ENCODE results near the gene CREB3L2. TPM values are rescaled to one million over a fixed set of nuclear protein-coding genes. Genes with fewer than 3 reads are reported as not detected.
"Not testable (repeated sequence)": the region's sequence is repeated elsewhere in the genome, so short reads cannot be mapped to it uniquely, and the experiment has no call there.

The CREB3L2 gene
- 10 to 100 TPM; 43.5 to 73.0 (median 51.2) TPM for total RNA-seq

GRCh38 chr7:138001529-138002095, at the start of gene CREB3L2:
CREB3L2 (minus strand) TSS chr7:138002086; CDS start chr7:138001705, 381 bp downstream.
- 1 to 2% methylated on average over 7 to 26 of the region's 47 CpGs for WGBS, 2 donors
- H3K27me3 ChIP-seq, result no peaks in the 10 kb centered on the region
- DNase-seq (ENCODE audit: low spot score in 2 of 2), result no peak

GRCh38 chr7:138049505-138050116, 47.7 kb upstream of the CREB3L2 start:
- no peaks in the 10 kb centered on the region for H3K27me3 ChIP-seq
- H3K4me1 ChIP-seq, result no peaks in the 10 kb centered on the region
- H3K9me3 ChIP-seq, result no peaks in the 10 kb centered on the region
- WGBS, 2 donors, result 90 to 95% methylated on average over 1 of the region's 1 CpG
- no peak overlapping the region for H3K4me3 ChIP-seq
- H3K27ac ChIP-seq, result no peak overlapping the region
- no peak for DNase-seq (ENCODE audit: low spot score in 2 of 2)
- no peak for TF ChIP-seq CTCF (IDR thresholded peaks at IDR 0.05)
- no peak for TF ChIP-seq POLR2A (IDR thresholded peaks at IDR 0.05)
- no peak for TF ChIP-seq EP300 (IDR thresholded peaks at IDR 0.05)
- no peaks in the 10 kb centered on the region for H3K36me3 ChIP-seq

More at GRCh38 chr7:138001529-138002095, at the start of gene CREB3L2:
- no peaks in the 10 kb centered on the region for H3K9me3 ChIP-seq
- H3K4me1 ChIP-seq, result peaks cover 0 to 44% (median 31%) of the 10 kb centered on the region in 4 donors
- H3K4me3 ChIP-seq, result peak within 1 kb of the TSS; percentile 80 to 91 (median 84)
- no peaks in the 10 kb centered on the region for H3K36me3 ChIP-seq
- TF ChIP-seq EP300 (IDR thresholded peaks at IDR 0.05), result peak in 1 of 2 donors; percentile 97
- TF ChIP-seq CTCF (IDR thresholded peaks at IDR 0.05), result no peak
- TF ChIP-seq POLR2A (IDR thresholded peaks at IDR 0.05), result peak; percentile 89 to 93
- H3K27ac ChIP-seq, result peak within 1 kb of the TSS; percentile 81 to 99 (median 94)

- no peak for TF ChIP-seq EP300 (IDR thresholded peaks at IDR 0.05)
- no peaks in the 10 kb centered on the region for H3K4me1 ChIP-seq
- H3K9me3 ChIP-seq, result no peaks in the 10 kb centered on the region
- no peak overlapping the region for H3K27ac ChIP-seq
- H3K4me3 ChIP-seq, result no peak overlapping the region
- H3K36me3 ChIP-seq, result no peaks in the 10 kb centered on the region
- no peaks in the 10 kb centered on the region for H3K27me3 ChIP-seq
- no peak for DNase-seq (ENCODE audit: low spot score in 2 of 2)
- 88 to 92% methylated on average over 3 of the region's 3 CpGs for WGBS, 2 donors
Measured at GRCh38 chr7:138047907-138048306, 46.0 kb upstream of the CREB3L2 start.

- WGBS, 2 donors, result 91 to 92% methylated on average over 2 of the region's 2 CpGs
- TF ChIP-seq POLR2A (IDR thresholded peaks at IDR 0.05) (no peak), CTCF (IDR thresholded peaks at IDR 0.05) (no peak), EP300 (IDR thresholded peaks at IDR 0.05) (no peak)
- no peaks in the 10 kb centered on the region for H3K9me3 ChIP-seq
Measured at GRCh38 chr7:138044897-138045296, 43.0 kb upstream of the CREB3L2 start.

GRCh38 chr7:138040063-138040462, 38.2 kb upstream of the CREB3L2 start:
- H3K27me3 ChIP-seq; DNase-seq (ENCODE audit: low spot score in 2 of 2); H3K27ac ChIP-seq; H3K9me3 ChIP-seq; H3K4me1 ChIP-seq; H3K36me3 ChIP-seq; H3K4me3 ChIP-seq: not testable (repeated sequence)
- 63 to 71% methylated on average over 1 of the region's 1 CpG for WGBS, 2 donors

More at GRCh38 chr7:138044897-138045296, 43.0 kb upstream of the CREB3L2 start:
- Histone ChIP-seq H3K4me3 (no peak overlapping the region), H3K36me3 (no peaks in the 10 kb centered on the region), H3K27ac (no peak overlapping the region), H3K27me3 (no peaks in the 10 kb centered on the region), H3K4me1 (no peaks in the 10 kb centered on the region)
- DNase-seq (ENCODE audit: low spot score in 2 of 2), result no peak

GRCh38 chr7:138036135-138036534, 34.2 kb upstream of the CREB3L2 start:
- Histone ChIP-seq H3K4me1 (no peaks in the 10 kb centered on the region), H3K4me3 (no peak overlapping the region), H3K9me3 (peaks cover 0 to 6% (median 0%) of the 10 kb centered on the region in 4 donors), H3K36me3 (no peaks in the 10 kb centered on the region), H3K27me3 (no peaks in the 10 kb centered on the region), H3K27ac (no peak overlapping the region)
- TF ChIP-seq CTCF (IDR thresholded peaks at IDR 0.05) (no peak), EP300 (IDR thresholded peaks at IDR 0.05) (no peak), POLR2A (IDR thresholded peaks at IDR 0.05) (no peak)
- 63 to 66% methylated on average over 2 of the region's 2 CpGs for WGBS, 2 donors
- no peak for DNase-seq (ENCODE audit: low spot score in 2 of 2)
